ENCODE results near the gene TJP2.

DNA sequence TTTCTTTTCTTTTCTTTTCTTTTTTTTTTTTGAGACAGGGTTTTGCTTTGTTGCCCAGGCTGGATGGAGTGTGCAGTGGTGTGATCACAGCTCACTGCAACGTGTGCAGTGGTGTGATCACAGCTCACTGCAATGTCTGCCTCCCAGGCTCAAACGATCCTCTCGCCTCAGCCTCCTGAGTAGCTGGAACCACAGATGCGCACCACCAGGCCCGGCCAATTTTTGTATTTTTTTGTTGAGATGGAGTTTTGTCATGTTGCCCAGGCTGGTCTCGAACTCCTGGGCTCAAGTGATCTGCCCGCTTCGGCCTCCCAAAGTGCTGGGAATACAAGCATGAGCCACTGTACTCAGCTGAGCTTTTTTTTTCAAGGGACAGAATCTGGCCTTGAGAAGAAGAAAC, 36.8 kb upstream of the TJP2 start:
- TF ChIP-seq, protein P1, sequence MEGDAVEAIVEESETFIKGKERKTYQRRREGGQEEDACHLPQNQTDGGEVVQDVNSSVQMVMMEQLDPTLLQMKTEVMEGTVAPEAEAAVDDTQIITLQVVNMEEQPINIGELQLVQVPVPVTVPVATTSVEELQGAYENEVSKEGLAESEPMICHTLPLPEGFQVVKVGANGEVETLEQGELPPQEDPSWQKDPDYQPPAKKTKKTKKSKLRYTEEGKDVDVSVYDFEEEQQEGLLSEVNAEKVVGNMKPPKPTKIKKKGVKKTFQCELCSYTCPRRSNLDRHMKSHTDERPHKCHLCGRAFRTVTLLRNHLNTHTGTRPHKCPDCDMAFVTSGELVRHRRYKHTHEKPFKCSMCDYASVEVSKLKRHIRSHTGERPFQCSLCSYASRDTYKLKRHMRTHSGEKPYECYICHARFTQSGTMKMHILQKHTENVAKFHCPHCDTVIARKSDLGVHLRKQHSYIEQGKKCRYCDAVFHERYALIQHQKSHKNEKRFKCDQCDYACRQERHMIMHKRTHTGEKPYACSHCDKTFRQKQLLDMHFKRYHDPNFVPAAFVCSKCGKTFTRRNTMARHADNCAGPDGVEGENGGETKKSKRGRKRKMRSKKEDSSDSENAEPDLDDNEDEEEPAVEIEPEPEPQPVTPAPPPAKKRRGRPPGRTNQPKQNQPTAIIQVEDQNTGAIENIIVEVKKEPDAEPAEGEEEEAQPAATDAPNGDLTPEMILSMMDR (IDR thresholded peaks at IDR 0.05; ENCODE audit: insufficient read depth, low read depth, low read length): no peak
- no peak for TF ChIP-seq EZH2 (IDR thresholded peaks at IDR 0.05; ENCODE audit: insufficient read depth, low read length)
